Upper lobe of left lung (tissue), 6 donors: ENCODE data around the gene ARHGAP31. TPM values are rescaled to one million over a fixed set of nuclear protein-coding genes. Genes with fewer than 3 reads are reported as not detected.

ENCODE experiments used
- ATAC-seq, 2 donors: fragments of 200-7000 bp; cut with Tn5 transposase; one replicate each; pipeline ENCODE4 v1.9.1; 2022; ENCODE audit warnings: mild to moderate bottlenecking in 2 of 2, moderate library complexity in 2 of 2; ENCODE audit not compliant: low FRiP score in 2 of 2
- DNase-seq, 2 donors: peaks; one replicate each; pipeline ENCODE4 v3.0.0-alpha.2; 2019 to 2020
- H3K27ac ChIP-seq, 4 donors: fragments of 200-600 bp; sonication (generic); one replicate each; pipeline ENCODE4 v1.5.1; 2016 to 2019
- H3K27me3 ChIP-seq, 4 donors: fragments of 200-600 bp; sonication (generic); one replicate each; pipeline ENCODE4 v1.5.1; 2017 to 2019
- H3K36me3 ChIP-seq, 4 donors: fragments of 200-600 bp; sonication (generic); one replicate each; pipeline ENCODE4 v1.5.1; 2016 to 2019
- H3K4me1 ChIP-seq, 4 donors: fragments of 200-600 bp; sonication (generic); one replicate each; pipeline ENCODE4 v1.5.1; 2018 to 2019
- H3K4me3 ChIP-seq, 4 donors: fragments of 200-600 bp; sonication (generic); one replicate each; pipeline ENCODE4 v1.5.1; 2017 to 2019; ENCODE audit warnings: mild to moderate bottlenecking in 2 of 4, moderate library complexity in 1 of 4
- H3K9me3 ChIP-seq, 4 donors: fragments of 200-600 bp; sonication (generic); one replicate each; pipeline ENCODE4 v1.5.1; 2018 to 2019
- EP300 ChIP-seq, 4 donors: sonication (generic); formaldehyde crosslinking; IDR thresholded peaks; one replicate each; pipeline ENCODE4 v1.5.1; 2017; ENCODE audit warnings: antibody characterized with exemption in 4 of 4, control low read depth in 2 of 4
- POLR2A ChIP-seq, 4 donors: fragments of 450-650 bp; IDR thresholded peaks; one replicate each; pipeline ENCODE4 v1.5.1; 2016 to 2017; ENCODE audit warnings: antibody characterized with exemption in 4 of 4, mild to moderate bottlenecking in 2 of 4
- POLR2AphosphoS5 ChIP-seq, 2 donors: sonication (generic); formaldehyde crosslinking; IDR thresholded peaks; one replicate each; pipeline ENCODE4 v1.5.1; 2017; ENCODE audit warnings: antibody characterized with exemption in 2 of 2
- WGBS, 2 donors: methylation state at CpG; one replicate each; pipeline ENCODE4 v1.1.5; 2017 to 2018; 5-methylcytosine and 5-hydroxymethylcytosine counted together
- total RNA-seq, 6 donors: library from RNA; depleted of rRNA in 4 of 6; stranded (reverse); fragments of >200 nt in 4 of 6; gene quantifications; one replicate each; pipeline versions ENCODE4 v1.1.0 to v1.2.1, GENCODE V29; 2016 to 2021
- TF ChIP-seq, protein P1 (sequence below), 6 experiments: fragments of 450-650 bp in 4 of 6; fragments of 200-600 bp in 2 of 6; sonication (generic) in 2 of 6; IDR thresholded peaks; one replicate each; pipeline ENCODE4 v1.5.1; 2016 to 2019; ENCODE audit warnings: antibody characterized with exemption in 6 of 6
- donor health status: DM: no; HTN: no; CAD: no; lungs with moderate emphysema.
- donor health status: DM: no; HTN: yes; CAD: no; lungs with severe emphysema.

Gene ARHGAP31
- total RNA-seq, 6 donors from 2014 or later = 47.1 to 91.0 (median 66.2) TPM

DNA sequence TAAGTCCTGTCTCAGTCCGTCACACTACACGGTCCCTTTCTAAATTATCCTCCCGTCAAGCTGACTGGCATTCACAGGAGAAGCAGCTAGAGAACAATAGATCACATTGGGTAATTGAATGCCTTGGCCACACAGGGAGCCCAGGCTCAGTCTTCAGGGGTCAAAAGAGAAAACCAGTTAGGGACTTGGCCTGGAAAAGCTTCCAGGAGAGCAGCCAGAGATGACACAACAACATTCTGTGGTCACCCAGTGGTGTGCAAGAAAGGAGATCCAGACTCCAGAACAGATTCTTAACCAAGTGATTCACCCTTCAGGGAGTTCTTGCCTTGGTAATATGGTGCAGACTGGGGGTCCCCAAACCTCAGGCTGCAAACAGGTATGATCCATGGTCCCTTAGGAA is 15.9 kb downstream of the ARHGAP31 start:
- TF ChIP-seq POLR2A (IDR thresholded peaks at IDR 0.05) (no peak), EP300 (IDR thresholded peaks at IDR 0.05) (no peak), POLR2AphosphoS5 (IDR thresholded peaks at IDR 0.05) (no peak)
- TF ChIP-seq, protein P1, sequence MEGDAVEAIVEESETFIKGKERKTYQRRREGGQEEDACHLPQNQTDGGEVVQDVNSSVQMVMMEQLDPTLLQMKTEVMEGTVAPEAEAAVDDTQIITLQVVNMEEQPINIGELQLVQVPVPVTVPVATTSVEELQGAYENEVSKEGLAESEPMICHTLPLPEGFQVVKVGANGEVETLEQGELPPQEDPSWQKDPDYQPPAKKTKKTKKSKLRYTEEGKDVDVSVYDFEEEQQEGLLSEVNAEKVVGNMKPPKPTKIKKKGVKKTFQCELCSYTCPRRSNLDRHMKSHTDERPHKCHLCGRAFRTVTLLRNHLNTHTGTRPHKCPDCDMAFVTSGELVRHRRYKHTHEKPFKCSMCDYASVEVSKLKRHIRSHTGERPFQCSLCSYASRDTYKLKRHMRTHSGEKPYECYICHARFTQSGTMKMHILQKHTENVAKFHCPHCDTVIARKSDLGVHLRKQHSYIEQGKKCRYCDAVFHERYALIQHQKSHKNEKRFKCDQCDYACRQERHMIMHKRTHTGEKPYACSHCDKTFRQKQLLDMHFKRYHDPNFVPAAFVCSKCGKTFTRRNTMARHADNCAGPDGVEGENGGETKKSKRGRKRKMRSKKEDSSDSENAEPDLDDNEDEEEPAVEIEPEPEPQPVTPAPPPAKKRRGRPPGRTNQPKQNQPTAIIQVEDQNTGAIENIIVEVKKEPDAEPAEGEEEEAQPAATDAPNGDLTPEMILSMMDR (IDR thresholded peaks at IDR 0.05) = no peak
- H3K27ac ChIP-seq = peak overlapping the region in 1 of 4 donors; percentile 69
- H3K36me3 ChIP-seq = peaks cover 0 to 12% (median 1%) of the 10 kb centered on the region in 4 donors
- 76 to 79% methylated on average over 3 of the region's 3 CpGs for WGBS, 2 donors
- H3K9me3 ChIP-seq = no peaks in the 10 kb centered on the region
- no peak overlapping the region for H3K4me3 ChIP-seq
- no peaks in the 10 kb centered on the region for H3K27me3 ChIP-seq
- peak in 1 of 2 donors; percentile 76 for ATAC-seq
- H3K4me1 ChIP-seq = peaks cover 41 to 61% (median 49%) of the 10 kb centered on the region in 4 donors
- no peak for DNase-seq

DNA sequence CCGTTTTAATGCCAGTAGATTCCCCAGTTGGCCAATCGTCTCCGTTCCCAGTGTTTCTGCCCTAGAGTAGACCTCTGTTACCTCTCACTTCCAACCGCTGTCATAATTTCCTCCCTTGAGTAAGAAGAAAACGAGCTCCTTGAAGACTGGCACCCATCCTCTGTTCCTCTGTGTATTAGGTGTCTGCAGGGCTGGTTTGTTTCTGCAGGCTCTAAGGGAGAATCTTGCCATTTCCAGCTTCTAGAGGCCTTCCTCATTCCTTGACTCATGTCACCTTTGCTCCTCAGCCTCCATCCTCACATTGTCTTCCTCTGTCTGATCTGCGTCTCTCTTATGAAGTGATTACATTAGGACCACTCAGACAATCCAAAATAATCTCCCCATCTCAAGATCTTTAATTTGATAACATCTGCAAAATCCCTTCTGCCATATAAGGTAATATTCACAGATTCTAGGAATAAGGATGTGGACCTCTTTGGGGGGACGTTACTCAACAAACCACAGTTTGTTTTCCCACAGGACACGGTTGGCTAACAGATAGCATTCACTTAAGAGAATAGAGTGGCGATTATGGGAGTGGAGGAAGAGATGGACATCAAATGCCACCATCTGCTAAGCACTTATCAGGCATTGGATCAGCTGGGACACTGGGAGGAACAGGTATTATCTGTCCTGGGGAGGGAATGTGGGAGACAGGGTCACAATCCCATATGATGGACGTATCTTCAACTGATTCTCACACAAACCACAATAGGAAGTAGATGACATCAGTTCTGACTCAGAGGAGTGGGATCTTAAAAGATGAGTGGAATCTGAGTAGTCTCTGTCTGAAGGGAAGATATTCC is 17.1 kb downstream of the ARHGAP31 start:
- Histone ChIP-seq H3K4me1 (peaks cover 38 to 59% (median 45%) of the 10 kb centered on the region in 4 donors), H3K27me3 (no peaks in the 10 kb centered on the region), H3K27ac (peak overlapping the region in 2 of 4 donors; percentile 7 to 69), H3K9me3 (no peaks in the 10 kb centered on the region), H3K36me3 (peaks cover 0 to 12% (median 1%) of the 10 kb centered on the region in 4 donors), H3K4me3 (no peak overlapping the region)
- ATAC-seq = peak in 1 of 2 donors; percentile 31
- 53 to 67% methylated on average over 10 of the region's 10 CpGs for WGBS, 2 donors
- TF ChIP-seq, protein P1 (IDR thresholded peaks at IDR 0.05) = no peak
- no peak for TF ChIP-seq POLR2AphosphoS5 (IDR thresholded peaks at IDR 0.05)
- no peak for TF ChIP-seq EP300 (IDR thresholded peaks at IDR 0.05)
- no peak for TF ChIP-seq POLR2A (IDR thresholded peaks at IDR 0.05)
- DNase-seq = no peak

- Histone ChIP-seq H3K4me1 (peaks cover 38 to 58% (median 49%) of the 10 kb centered on the region in 4 donors), H3K36me3 (peaks cover 0 to 9% (median 1%) of the 10 kb centered on the region in 4 donors), H3K27ac (peak overlapping the region in 1 of 4 donors; percentile 38), H3K27me3 (no peaks in the 10 kb centered on the region), H3K9me3 (no peaks in the 10 kb centered on the region), H3K4me3 (no peak overlapping the region)
- no peak for ATAC-seq
- TF ChIP-seq POLR2A (IDR thresholded peaks at IDR 0.05) (no peak), EP300 (IDR thresholded peaks at IDR 0.05) (no peak), POLR2AphosphoS5 (IDR thresholded peaks at IDR 0.05) (no peak)
- TF ChIP-seq, protein P1 (IDR thresholded peaks at IDR 0.05) = no peak
- 93 to 94% methylated on average over 3 of the region's 3 CpGs for WGBS, 2 donors
- no peak for DNase-seq
Observed at GRCh38 chr3:119313461-119313860, 19.3 kb downstream of the ARHGAP31 start.

DNA sequence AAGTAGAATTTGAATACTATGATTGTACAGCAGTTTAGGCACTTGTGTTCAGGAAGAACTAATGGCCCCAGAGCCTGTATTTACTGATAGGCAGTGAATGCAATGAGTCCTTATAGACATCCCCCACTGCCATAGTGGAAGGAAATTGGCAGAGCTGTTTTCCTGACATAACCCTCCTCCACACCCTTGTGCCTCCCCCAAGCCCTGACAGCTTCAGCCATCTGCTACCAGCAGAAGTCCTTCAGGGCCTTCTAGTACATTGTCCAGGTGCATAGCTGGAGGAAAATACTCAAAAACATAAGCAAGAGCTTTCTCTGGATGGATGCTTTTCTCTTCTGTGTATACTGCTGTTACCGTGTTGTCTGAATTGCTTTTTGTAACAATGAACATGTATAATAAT is 20.6 kb downstream of the ARHGAP31 start:
- Histone ChIP-seq H3K4me1 (peaks cover 31 to 58% (median 46%) of the 10 kb centered on the region in 4 donors), H3K9me3 (no peaks in the 10 kb centered on the region), H3K27me3 (no peaks in the 10 kb centered on the region), H3K27ac (peak overlapping the region in 1 of 4 donors; percentile 2), H3K36me3 (peaks cover 0 to 8% (median 1%) of the 10 kb centered on the region in 4 donors), H3K4me3 (no peak overlapping the region)
- TF ChIP-seq POLR2AphosphoS5 (IDR thresholded peaks at IDR 0.05) (no peak), POLR2A (IDR thresholded peaks at IDR 0.05) (no peak), EP300 (IDR thresholded peaks at IDR 0.05) (no peak)
- TF ChIP-seq, protein P1 (IDR thresholded peaks at IDR 0.05) = no peak
- ATAC-seq (no peak), DNase-seq (no peak)
- WGBS, 2 donors = 57 to 69% methylated on average over 1 of the region's 1 CpG
